Measurements from ENCODE around the gene NUTM2F.
"Not testable (repeated sequence)": the region's sequence is repeated elsewhere in the genome, so short reads cannot be mapped to it uniquely, and the experiment has no call there.

The NUTM2F gene, protein sequence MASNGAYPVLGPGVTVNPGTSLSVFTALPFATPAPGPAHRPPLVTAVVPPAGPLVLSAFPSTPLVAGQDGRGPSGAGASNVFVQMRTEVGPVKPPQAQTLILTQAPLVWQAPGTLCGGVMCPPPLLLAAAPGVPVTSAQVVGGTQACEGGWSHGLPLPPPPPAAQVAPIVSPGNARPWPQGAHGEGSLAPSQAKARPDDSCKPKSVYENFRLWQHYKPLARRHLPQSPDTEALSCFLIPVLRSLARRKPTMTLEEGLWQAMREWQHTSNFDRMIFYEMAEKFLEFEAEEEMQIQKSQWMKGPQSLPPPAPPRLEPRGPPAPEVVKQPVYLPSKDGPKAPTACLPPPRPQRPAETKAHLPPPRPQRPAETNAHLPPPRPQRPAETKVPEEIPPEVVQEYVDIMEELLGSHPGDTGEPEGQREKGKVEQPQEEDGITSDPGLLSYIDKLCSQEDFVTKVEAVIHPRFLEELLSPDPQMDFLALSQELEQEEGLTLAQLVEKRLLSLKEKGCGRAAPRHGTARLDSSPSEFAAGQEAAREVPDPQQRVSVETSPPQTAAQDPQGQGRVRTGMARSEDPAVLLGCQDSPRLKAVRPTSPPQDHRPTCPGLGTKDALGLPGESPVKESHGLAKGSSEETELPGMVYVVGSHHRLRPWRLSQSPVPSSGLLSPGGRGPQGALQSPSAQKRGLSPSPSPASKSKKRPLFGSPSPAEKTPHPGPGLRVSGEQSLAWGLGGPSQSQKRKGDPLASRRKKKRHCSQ

GRCh38 chr9:94328544-94328943 is at the start of gene NUTM2F:
TSS of gene NUTM2F (minus strand) at chr9:94328644. CDS start at chr9:94328623, 21 bp downstream.
- DNase-seq (ENCODE audit: low read depth): not testable (repeated sequence)

DNA sequence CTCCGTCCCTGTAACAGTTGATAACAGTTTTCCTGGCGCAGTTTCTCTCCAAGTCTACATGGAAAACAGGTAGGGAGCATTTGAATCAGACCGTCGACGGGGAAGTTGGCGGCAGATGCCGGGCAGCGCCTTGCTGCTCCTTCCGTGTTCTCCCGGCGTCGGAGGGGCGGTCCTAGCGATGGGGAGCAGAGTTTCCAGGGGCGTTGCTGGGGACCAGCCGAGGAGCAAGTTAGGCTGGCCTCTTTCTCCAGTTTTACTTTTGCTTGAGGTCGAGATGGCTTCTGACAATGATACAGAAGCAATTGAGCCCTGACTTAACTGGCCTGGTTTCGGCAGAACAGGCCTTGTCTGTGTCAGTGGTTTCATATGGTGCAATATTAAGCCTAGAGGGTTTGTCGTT is 46.8 kb upstream of the NUTM2F start:
- peak; percentile 27 for DNase-seq (ENCODE audit: low read depth)

DNA sequence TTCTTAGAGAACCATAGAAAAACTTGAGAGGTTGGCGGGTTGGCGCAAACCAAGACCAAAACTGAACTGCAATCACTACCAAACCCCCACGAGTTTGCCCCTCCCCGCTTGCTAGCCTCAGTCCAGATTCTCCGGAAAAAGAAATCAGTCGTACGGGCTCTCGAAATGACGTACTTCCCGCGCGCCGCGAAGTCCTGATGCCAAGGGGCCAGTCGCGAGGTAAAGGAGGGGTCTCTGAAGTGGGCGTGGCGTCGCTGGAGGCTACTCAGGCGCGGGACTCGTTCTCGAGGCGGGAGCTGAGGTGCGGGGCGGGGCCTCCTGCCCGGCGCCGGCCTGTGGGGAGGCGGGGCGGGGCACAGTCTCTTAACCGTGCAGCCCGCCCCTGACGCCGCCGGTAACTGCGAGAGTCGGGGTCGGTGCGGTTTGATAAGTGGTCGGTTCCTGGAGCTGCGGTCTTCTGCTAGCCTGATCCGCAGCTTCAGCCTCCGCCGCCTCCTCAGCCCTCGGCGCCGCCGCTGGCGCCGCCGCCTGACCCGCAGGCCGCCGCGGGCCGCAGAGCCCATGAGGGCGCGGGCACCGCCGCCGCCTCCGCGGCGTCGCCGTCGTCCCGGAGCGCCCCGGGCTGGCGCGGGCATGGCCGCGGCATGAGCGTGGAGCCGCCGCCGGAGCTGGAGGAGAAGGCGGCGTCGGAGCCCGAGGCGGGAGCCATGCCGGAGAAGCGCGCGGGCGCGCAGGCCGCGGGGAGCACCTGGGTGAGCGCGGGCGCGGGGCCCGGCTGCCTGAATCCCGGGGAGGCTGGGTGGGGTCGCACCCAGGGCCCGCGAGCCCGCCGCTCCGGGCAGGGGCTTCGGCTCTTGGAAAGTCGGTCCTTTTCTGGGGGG is 46.0 kb upstream of the NUTM2F start:
- peak; percentile 87 for DNase-seq (ENCODE audit: low read depth)

DNA sequence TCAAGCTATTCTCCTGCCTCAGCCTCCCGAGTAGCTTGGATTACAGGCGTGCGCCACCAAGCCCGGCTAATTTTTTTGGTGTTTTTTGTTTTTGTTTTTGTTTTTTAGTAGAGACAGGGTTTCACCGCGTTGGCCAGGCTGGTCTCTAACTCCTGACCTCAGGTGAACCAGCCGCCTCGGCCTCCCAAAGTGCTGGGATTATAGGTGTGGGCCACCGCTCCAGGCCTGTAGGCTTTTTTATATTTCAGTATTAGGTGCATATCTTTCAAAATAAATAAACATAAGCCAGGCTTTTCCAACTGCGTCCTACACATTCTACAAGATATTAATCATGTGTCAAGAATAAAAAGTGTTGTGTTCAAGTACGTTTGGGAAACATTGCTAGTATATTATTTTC is 45.3 kb upstream of the NUTM2F start:
- not testable (repeated sequence) for DNase-seq (ENCODE audit: low read depth)

- DNase-seq (ENCODE audit: low read depth): not testable (repeated sequence)
Measured at GRCh38 chr9:94370266-94370665, 41.8 kb upstream of the NUTM2F start.

- DNase-seq (ENCODE audit: low read depth): not testable (repeated sequence)
Measured at GRCh38 chr9:94364093-94364614, 35.7 kb upstream of the NUTM2F start.

DNA sequence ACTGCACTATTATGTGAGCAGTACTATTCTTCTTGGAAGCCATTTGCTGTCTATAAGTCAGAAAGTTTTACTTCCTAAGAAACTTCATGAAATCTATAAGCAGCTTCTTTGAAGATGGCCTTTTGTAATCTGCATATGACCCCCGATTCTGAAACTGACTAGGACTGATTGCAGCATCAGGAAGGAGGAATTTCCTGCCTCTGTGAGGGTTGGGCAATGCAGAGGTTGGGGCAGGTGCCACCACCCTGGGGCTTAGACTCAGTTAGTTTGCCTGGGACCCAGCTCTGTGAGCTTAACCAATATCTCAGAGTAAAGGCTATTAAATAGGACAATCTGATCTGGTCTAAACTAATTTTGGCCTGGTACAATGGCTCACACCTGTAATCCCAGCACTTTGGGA is 28.7 kb upstream of the NUTM2F start:
- not testable (repeated sequence) for DNase-seq (ENCODE audit: low read depth)

- DNase-seq (ENCODE audit: low read depth): not testable (repeated sequence)
Measured at GRCh38 chr9:94351901-94352723, 23.7 kb upstream of the NUTM2F start.

- DNase-seq (ENCODE audit: low read depth): not testable (repeated sequence)
Measured at GRCh38 chr9:94348754-94349153, 20.3 kb upstream of the NUTM2F start.

DNA sequence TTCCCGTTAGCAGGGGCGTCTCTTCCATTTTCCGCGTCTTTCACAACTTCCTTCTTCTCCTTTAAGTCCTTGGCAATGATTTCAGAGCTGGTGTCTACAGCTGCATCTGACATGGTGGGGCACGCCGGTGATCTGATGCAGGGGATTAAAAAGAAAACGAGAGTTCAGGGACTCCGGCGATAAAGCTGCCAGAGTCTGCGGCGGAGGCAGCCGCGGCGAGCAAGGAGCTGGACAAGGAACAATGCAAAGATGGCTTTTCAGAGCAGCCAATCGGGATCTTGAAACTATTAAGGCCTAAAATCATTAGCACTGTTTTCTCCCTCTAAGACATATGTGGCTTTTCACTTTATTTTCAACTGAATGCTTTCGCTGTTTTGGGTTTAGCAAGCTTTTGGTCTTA is 19.0 kb upstream of the NUTM2F start:
- not testable (repeated sequence) for DNase-seq (ENCODE audit: low read depth)

DNA sequence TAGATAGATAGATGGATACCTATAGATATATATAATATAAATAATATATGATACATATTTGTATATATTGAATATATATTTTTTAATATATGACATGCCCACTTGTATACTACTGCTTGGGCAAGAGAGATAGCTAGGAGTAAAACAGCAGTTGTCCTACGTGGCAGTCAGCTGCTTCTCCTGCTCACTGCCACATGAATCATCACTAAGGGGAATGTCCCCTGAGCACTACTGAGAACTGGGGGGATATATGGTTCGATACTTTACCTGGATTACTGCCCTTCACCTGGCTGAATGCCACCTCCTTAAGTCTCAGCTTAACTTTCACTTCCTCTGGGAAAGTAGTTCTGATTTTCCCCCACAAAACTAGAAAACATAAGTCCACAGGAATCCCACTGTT is 13.3 kb upstream of the NUTM2F start:
- DNase-seq (ENCODE audit: low read depth): not testable (repeated sequence)

GRCh38 chr9:94340750-94341149 is 12.3 kb upstream of the NUTM2F start:
- DNase-seq (ENCODE audit: low read depth): not testable (repeated sequence)

- not testable (repeated sequence) for DNase-seq (ENCODE audit: low read depth)
Measured at GRCh38 chr9:94339657-94340056, 11.2 kb upstream of the NUTM2F start.

GRCh38 chr9:94338723-94339122 is 10.3 kb upstream of the NUTM2F start:
- not testable (repeated sequence) for DNase-seq (ENCODE audit: low read depth)

GRCh38 chr9:94336445-94336844 is 8.0 kb upstream of the NUTM2F start:
- not testable (repeated sequence) for DNase-seq (ENCODE audit: low read depth)

DNA sequence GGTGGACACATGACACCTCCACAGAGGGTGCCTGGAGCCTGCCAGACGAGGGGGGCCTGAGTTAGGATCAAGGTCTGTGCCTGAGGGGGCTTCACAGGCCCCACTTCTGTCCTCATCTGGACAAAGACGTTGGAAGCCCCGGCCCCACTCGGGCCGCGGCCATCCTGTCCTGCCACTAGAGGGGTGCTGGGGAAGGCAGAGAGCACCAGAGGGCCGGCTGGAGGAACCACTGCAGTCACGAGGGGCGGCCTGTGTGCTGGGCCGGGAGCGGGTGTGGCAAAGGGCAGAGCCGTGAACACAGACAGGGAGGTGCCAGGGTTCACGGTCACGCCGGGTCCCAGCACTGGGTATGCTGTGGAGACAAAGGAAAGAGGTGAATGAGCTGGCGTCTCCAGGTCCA is 2.9 kb downstream of the NUTM2F start:
- DNase-seq (ENCODE audit: low read depth): not testable (repeated sequence)

DNA sequence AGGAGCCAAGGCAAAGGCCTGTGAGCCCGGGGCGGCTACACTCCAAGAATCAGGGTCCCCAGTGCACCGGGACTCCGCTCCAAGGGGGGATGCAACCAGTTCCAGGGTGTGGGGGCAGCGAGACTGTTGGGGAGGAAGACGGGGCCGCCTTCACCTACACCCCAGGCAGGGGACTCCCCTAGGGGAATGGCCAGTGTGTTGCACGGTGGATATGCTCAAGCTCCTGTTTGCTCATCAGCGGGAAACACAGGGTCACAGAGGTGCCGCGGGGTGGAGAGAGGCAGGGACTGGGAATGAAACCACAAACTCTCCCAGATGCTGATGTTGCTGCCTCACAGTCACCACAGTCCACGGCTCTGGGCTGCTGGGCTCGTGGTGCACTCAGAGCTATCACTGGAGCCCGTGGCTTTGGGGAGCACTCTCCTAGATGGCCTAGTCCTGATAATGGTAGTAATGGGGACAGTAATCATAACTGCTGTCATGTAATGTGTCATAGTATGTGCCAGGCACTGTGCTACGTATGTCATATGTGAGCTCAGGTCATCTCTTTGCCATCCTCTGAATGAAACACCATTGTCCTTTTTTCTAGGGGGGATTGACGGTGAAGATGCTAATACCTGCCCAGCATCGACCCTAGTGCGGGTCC is 5.2 kb downstream of the NUTM2F start:
- DNase-seq (ENCODE audit: low read depth): not testable (repeated sequence)

DNA sequence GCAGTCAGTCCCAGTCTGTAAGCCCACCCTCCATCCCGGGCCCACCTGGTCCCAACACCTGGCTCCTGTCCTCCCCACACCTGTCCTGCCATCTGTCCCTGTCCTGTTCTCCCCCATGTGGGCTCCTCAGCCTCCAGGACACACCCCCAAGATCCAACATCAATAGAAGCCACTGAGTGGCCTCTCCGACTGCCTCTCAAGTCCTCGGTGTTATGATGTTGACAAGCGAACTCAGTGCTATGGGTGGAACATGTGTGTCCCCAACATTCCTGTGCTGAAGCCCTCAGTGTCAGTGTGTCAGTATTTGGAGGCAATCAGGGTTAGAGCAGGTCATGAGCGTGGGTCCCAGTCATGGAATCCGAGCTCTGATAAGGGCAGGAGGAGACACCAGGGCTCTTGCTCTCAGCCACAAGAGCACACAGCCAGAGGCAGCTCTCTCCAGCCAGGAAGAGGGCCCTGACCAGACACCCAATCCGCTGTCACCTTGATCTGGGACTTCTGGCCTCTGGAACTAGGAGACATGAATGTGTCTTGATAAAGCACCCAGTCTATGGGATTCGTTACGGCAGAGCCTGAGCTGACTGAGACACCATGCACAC is 6.0 kb downstream of the NUTM2F start:
- not testable (repeated sequence) for DNase-seq (ENCODE audit: low read depth)

DNA sequence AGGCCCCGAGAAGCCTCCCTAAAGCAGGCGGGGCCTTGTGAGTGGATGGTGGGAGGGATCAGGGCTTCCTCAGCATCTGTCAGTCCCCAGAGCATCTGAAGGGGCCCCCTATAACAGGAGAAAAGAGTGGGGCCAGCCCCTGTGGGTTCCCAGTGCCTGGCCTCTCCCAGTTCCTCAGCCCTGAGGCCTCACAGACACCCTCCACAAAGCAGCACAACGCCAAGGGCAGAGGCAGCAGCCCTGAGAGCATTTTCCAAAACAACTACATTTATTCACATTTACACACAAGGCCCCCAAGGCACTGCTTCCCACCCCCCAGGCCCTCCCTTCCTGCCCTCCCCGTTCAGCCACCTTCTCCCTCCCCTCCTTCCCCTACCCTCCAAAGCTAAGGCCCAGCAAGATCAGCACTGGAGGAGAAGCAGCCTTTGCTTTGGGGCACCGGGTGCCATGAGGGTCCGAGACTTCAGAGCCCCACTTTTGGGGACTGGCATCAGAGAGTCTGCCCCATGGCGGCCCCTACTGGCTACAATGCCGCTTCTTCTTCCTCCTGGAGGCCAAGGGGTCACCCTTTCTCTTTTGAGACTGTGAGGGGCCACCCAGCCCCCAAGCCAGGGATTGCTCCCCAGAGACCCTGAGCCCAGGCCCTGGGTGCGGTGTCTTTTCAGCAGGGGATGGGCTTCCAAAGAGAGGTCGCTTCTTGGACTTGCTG is 10.3 kb downstream of the NUTM2F start:
- not testable (repeated sequence) for DNase-seq (ENCODE audit: low read depth)

All from iris pigment epithelial cell (primary cell).